ENCODE results near the gene BRIP1.

BRIP1 gene

GRCh38 chr17:61736438-61736837, 126.9 kb downstream of the BRIP1 start:
- ChIA-PET POLR2A (no interaction called here), CTCF (no interaction called here)
- H3K27ac ChIP-seq (ENCODE audit: extremely low read depth, low read depth, low read length): no peak overlapping the region
- H3K36me3 ChIP-seq (ENCODE audit: control insufficient read depth in 2 of 2, insufficient read depth in 1 of 2, low read length in 2 of 2): peaks cover 34 to 36% of the 10 kb centered on the region in 2 experiments
- 0 out of 2 replicates have a peak, but pooled peaks cover 2% of the 10 kb centered on the region for H3K9me3 ChIP-seq (ENCODE audit: control insufficient read depth, insufficient read depth, low read depth, low read length)
- H3K4me3 ChIP-seq (ENCODE audit: low read depth, low read length): no peak overlapping the region
- TF ChIP-seq ZNF214 (tag by site-specific recombination; IDR thresholded peaks at IDR 0.05; ENCODE audit: borderline replicate concordance) (no peak), ZNF791 (tag by site-specific recombination; IDR thresholded peaks at IDR 0.05) (no peak), PRDM4 (tag by site-specific recombination; IDR thresholded peaks at IDR 0.05) (no peak), ZNF677 (tag by site-specific recombination; IDR thresholded peaks at IDR 0.05) (no peak)
- TF ChIP-seq, protein P1, sequence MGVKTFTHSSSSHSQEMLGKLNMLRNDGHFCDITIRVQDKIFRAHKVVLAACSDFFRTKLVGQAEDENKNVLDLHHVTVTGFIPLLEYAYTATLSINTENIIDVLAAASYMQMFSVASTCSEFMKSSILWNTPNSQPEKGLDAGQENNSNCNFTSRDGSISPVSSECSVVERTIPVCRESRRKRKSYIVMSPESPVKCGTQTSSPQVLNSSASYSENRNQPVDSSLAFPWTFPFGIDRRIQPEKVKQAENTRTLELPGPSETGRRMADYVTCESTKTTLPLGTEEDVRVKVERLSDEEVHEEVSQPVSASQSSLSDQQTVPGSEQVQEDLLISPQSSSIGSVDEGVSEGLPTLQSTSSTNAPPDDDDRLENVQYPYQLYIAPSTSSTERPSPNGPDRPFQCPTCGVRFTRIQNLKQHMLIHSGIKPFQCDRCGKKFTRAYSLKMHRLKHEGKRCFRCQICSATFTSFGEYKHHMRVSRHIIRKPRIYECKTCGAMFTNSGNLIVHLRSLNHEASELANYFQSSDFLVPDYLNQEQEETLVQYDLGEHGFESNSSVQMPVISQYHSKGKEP (tag by site-specific recombination; IDR thresholded peaks at IDR 0.05): no peak
- H3K4me1 ChIP-seq (ENCODE audit: control insufficient read depth, insufficient read depth, low read length): no peaks in the 10 kb centered on the region

DNA sequence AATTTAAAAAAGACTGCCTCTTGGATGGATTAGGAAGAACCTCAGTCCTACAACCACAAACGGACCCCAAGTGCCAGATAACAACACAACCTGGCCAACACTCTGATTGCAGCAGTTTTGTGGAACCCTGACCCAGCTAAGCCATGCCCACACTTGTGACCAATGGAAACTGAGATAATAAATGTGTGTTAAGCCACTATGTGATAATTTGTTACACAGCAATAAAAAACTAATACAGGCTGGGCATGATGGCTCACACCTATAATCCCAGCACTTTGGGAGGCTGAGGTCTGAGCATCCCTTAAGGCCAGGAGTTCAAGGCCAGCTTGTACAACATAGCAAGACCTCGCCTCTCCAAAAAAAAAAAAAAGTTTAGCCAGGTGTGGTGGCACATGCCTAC, 127.5 kb downstream of the BRIP1 start:
- H3K4me3 ChIP-seq (ENCODE audit: low read depth, low read length): no peak overlapping the region
- ChIA-PET POLR2A (interaction anchor here (0.6 kb wide), 1 partner anchor 13 kb away, joined by 4 read pairs; no protein-coding TSS in a partner anchor), CTCF (no interaction called here)
- H3K27ac ChIP-seq (ENCODE audit: extremely low read depth, low read depth, low read length): no peak overlapping the region
- TF ChIP-seq ZNF266 (tag by site-specific recombination; IDR thresholded peaks at IDR 0.05; ENCODE audit: low read depth): no peak
- no peak for TF ChIP-seq ZBTB8A (tag by site-specific recombination; IDR thresholded peaks at IDR 0.05)
- TF ChIP-seq, protein P2, sequence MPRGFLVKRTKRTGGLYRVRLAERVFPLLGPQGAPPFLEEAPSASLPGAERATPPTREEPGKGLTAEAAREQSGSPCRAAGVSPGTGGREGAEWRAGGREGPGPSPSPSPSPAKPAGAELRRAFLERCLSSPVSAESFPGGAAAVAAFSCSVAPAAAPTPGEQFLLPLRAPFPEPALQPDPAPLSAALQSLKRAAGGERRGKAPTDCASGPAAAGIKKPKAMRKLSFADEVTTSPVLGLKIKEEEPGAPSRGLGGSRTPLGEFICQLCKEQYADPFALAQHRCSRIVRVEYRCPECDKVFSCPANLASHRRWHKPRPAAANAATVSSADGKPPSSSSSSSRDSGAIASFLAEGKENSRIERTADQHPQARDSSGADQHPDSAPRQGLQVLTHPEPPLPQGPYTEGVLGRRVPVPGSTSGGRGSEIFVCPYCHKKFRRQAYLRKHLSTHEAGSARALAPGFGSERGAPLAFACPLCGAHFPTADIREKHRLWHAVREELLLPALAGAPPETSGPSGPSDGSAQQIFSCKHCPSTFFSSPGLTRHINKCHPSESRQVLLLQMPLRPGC (tag by site-specific recombination; IDR thresholded peaks at IDR 0.05): no peak
- no peak for TF ChIP-seq GLI4 (tag by site-specific recombination; IDR thresholded peaks at IDR 0.05)
- TF ChIP-seq ZNF514 (tag by site-specific recombination; IDR thresholded peaks at IDR 0.05): no peak
- TF ChIP-seq ZBTB26 (tag by site-specific recombination; optimal IDR thresholded peaks at IDR 0.05): no peak
- TF ChIP-seq, protein P3, sequence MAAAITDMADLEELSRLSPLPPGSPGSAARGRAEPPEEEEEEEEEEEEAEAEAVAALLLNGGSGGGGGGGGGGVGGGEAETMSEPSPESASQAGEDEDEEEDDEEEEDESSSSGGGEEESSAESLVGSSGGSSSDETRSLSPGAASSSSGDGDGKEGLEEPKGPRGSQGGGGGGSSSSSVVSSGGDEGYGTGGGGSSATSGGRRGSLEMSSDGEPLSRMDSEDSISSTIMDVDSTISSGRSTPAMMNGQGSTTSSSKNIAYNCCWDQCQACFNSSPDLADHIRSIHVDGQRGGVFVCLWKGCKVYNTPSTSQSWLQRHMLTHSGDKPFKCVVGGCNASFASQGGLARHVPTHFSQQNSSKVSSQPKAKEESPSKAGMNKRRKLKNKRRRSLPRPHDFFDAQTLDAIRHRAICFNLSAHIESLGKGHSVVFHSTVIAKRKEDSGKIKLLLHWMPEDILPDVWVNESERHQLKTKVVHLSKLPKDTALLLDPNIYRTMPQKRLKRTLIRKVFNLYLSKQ (tag by site-specific recombination; IDR thresholded peaks at IDR 0.05; ENCODE audit: borderline replicate concordance): no peak
- TF ChIP-seq MYNN (tag by site-specific recombination; IDR thresholded peaks at IDR 0.05; ENCODE audit: borderline replicate concordance): no peak
- TF ChIP-seq ZNF146 (tag by site-specific recombination; IDR thresholded peaks at IDR 0.05): no peak
- TF ChIP-seq ZNF394 (tag by site-specific recombination; IDR thresholded peaks at IDR 0.05; ENCODE audit: borderline replicate concordance): no peak
- TF ChIP-seq ZNF747 (tag by site-specific recombination; IDR thresholded peaks at IDR 0.05): no peak
- TF ChIP-seq ZNF529 (tag by site-specific recombination; IDR thresholded peaks at IDR 0.05; ENCODE audit: insufficient replicate concordance): no peak
- no peak for TF ChIP-seq SALL2 (tag by site-specific recombination; IDR thresholded peaks at IDR 0.05; ENCODE audit: borderline replicate concordance)
- H3K4me1 ChIP-seq (ENCODE audit: control insufficient read depth, insufficient read depth, low read length): no peaks in the 10 kb centered on the region
- 0 out of 2 replicates have a peak, but pooled peaks cover 2% of the 10 kb centered on the region for H3K9me3 ChIP-seq (ENCODE audit: control insufficient read depth, insufficient read depth, low read depth, low read length)
- peaks cover 28 to 30% of the 10 kb centered on the region in 2 experiments for H3K36me3 ChIP-seq (ENCODE audit: control insufficient read depth in 2 of 2, insufficient read depth in 1 of 2, low read length in 2 of 2)
